Spleen (tissue), 11 donors: ENCODE measurements around the gene ATG7. TPM values are rescaled to one million over a fixed set of nuclear protein-coding genes. Genes with fewer than 3 reads are reported as not detected.

Source experiments
- DNase-seq: peaks from one replicate; pipeline ENCODE4 v3.0.0-alpha.2; 2020
- H3K27ac ChIP-seq, 8 donors: fragments of 200-600 bp; sonication (generic) in 7 of 8; 1 replicate in 4 of 8; 2 replicates in 4 of 8; pipeline versions ENCODE4 v1.5.0 to v1.8.0; 2016 to 2021; ENCODE audit warnings: inconsistent platforms in 4 of 8, mild to moderate bottlenecking in 4 of 8, moderate library complexity in 1 of 8
- H3K27me3 ChIP-seq, 7 donors: fragments of 200-600 bp; sonication (generic) in 6 of 7; replicated peaks in 1 of 7; 1 replicate in 4 of 7; 2 replicates in 3 of 7; pipeline versions ENCODE4 v1.5.0 to v1.8.0; 2016 to 2021; ENCODE audit warnings: inconsistent platforms in 3 of 7, mild to moderate bottlenecking in 1 of 7
- H3K36me3 ChIP-seq, 6 donors: fragments of 200-600 bp; sonication (generic) in 5 of 6; 1 replicate in 4 of 6; 2 replicates in 2 of 6; pipeline versions ENCODE4 v1.5.0 to v1.8.0; 2016 to 2021; ENCODE audit warnings: inconsistent platforms in 2 of 6
- H3K4me1 ChIP-seq, 6 donors: fragments of 200-600 bp; sonication (generic) in 5 of 6; 1 replicate in 3 of 6; 2 replicates in 3 of 6; pipeline versions ENCODE4 v1.5.0 to v1.8.0; 2016 to 2021; ENCODE audit warnings: inconsistent platforms in 3 of 6
- H3K4me3 ChIP-seq, 8 donors: fragments of 200-600 bp; sonication (generic) in 7 of 8; 1 replicate in 4 of 8; 2 replicates in 4 of 8; pipeline versions ENCODE4 v1.5.0 to v1.8.0; 2016 to 2021; ENCODE audit warnings: inconsistent platforms in 4 of 8, mild to moderate bottlenecking in 4 of 8, moderate library complexity in 2 of 8
- H3K9me3 ChIP-seq, 8 donors: fragments of 200-600 bp; sonication (generic) in 7 of 8; 1 replicate in 4 of 8; 2 replicates in 4 of 8; pipeline versions ENCODE4 v1.5.0 to v1.8.0; 2016 to 2021; ENCODE audit warnings: inconsistent platforms in 4 of 8
- CTCF ChIP-seq, 11 experiments: fragments of 200-600 bp in 7 of 11; fragments of 450-650 bp in 4 of 11; sonication (generic) in 4 of 11; IDR thresholded peaks in 8 of 11; conservative IDR thresholded peaks in 3 of 11; 1 replicate in 7 of 11; 2 replicates in 4 of 11; pipeline versions ENCODE4 v1.4.0 to v1.8.0; 2016 to 2021; ENCODE audit warnings: antibody characterized with exemption in 11 of 11, inconsistent platforms in 4 of 11, mild to moderate bottlenecking in 1 of 11
- POLR2A ChIP-seq, 3 donors: fragments of 450-650 bp; IDR thresholded peaks; one replicate each; pipeline ENCODE4 v1.5.1; 2017; ENCODE audit warnings: antibody characterized with exemption in 3 of 3, mild to moderate bottlenecking in 1 of 3
- POLR2AphosphoS5 ChIP-seq, 3 donors: sonication (generic); formaldehyde crosslinking; IDR thresholded peaks; one replicate each; pipeline ENCODE4 v1.5.1; 2017; ENCODE audit warnings: antibody characterized with exemption in 3 of 3
- WGBS, 5 donors: extraction: QIAGEN DNeasy Blood & Tissue Kit in 3 of 5; methylation state at CpG; one replicate each; pipeline versions ENCODE4 v1.1.5 to v1.1.7; 2013 to 2018; 5-methylcytosine and 5-hydroxymethylcytosine counted together
- intact Hi-C: fragments of 100-400 bp; cut with DNase I; formaldehyde crosslinking; loops from one replicate; pipeline ENCODE4 v1.15.0; 2023; ENCODE audit warnings: low total_unique reads
- polyA plus RNA-seq, 3 donors: library from polyadenylated mRNA; stranded (reverse); fragments of 200-250 nt; gene quantifications; one replicate each; pipeline ENCODE4 v1.2.1, GENCODE V29; 2013
- total RNA-seq, 7 donors: library from RNA; depleted of rRNA in 3 of 7; stranded (reverse); fragments of >200 nt in 3 of 7; fragmentation: NEBNext Ultra II Directional in 4 of 7; extraction: Animal tissue kit (Norgen Biotek cat#: 25700) in 4 of 7; gene quantifications; one replicate each; pipeline versions ENCODE4 v1.1.0 to v1.2.1, GENCODE V29; 2016 to 2021
- donor health status: healthy with polysubstance abuse.
- donor health status: DM: no; HTN: no; CAD: no; lungs with moderate emphysema.
- donor health status: DM: no; HTN: no; CAD: no.
- donor health status: Bipolar disorder and iron deficiency.
- donor health status: healthy.
- donor health status: DM: no; HTN: no; CAD: no.
- donor health status: DM: yes; HTN: yes; CAD: no.

ATG7 gene
- total and polyA plus RNA-seq, 10 donors, result 7.5 to 114 (median 77.1) TPM

- intact Hi-C loops, result no loop called here
- WGBS, 5 donors, result 95 to 98% (median 97%) methylated on average over 20 of the region's 20 CpGs
- no peaks in the 10 kb centered on the region for H3K9me3 ChIP-seq
- H3K4me3 ChIP-seq, result no peak overlapping the region
- TF ChIP-seq CTCF (IDR thresholded peaks at IDR 0.05 in 8 of 11, conservative IDR thresholded peaks at IDR 0.05 in 3 of 11), result no peak
- no peak for TF ChIP-seq POLR2A (IDR thresholded peaks at IDR 0.05)
- TF ChIP-seq POLR2AphosphoS5 (IDR thresholded peaks at IDR 0.05), result peak in 2 of 3 donors; percentile 20 to 39
- H3K4me1 ChIP-seq, result peaks cover 0 to 55% (median 26%) of the 10 kb centered on the region in 6 donors
- H3K27ac ChIP-seq, result no peak overlapping the region
- H3K27me3 ChIP-seq, result no peaks in the 10 kb centered on the region
- peaks cover 0 to 85% (median 33%) of the 10 kb centered on the region in 6 donors for H3K36me3 ChIP-seq
- DNase-seq, result no peak
These were observed 294.3 kb downstream of the ATG7 start for GRCh38 chr3:11566478-11566877.

GRCh38 chr3:11566916-11567315, 294.7 kb downstream of the ATG7 start:
- H3K27me3 ChIP-seq, result no peaks in the 10 kb centered on the region
- no peaks in the 10 kb centered on the region for H3K9me3 ChIP-seq
- TF ChIP-seq POLR2AphosphoS5 (IDR thresholded peaks at IDR 0.05) (peak in 1 of 3 donors; percentile 40), POLR2A (IDR thresholded peaks at IDR 0.05) (no peak)
- intact Hi-C loops, result no loop called here
- no peak overlapping the region for H3K27ac ChIP-seq
- DNase-seq, result no peak
- no peak overlapping the region for H3K4me3 ChIP-seq
- 90 to 94% (median 93%) methylated on average over 16 to 17 of the region's 17 CpGs for WGBS, 5 donors
- peaks cover 0 to 53% (median 27%) of the 10 kb centered on the region in 6 donors for H3K4me1 ChIP-seq
- H3K36me3 ChIP-seq, result peaks cover 0 to 80% (median 33%) of the 10 kb centered on the region in 6 donors

- H3K36me3 ChIP-seq, result peaks cover 0 to 77% (median 29%) of the 10 kb centered on the region in 6 donors
- H3K27ac ChIP-seq, result peak overlapping the region in 3 of 8 donors; percentile 47 to 70 (median 62)
- H3K4me1 ChIP-seq, result peaks cover 0 to 45% (median 25%) of the 10 kb centered on the region in 6 donors
- no peak for TF ChIP-seq CTCF (IDR thresholded peaks at IDR 0.05 in 8 of 11, conservative IDR thresholded peaks at IDR 0.05 in 3 of 11)
- peak in 1 of 3 donors; percentile 28 for TF ChIP-seq POLR2AphosphoS5 (IDR thresholded peaks at IDR 0.05)
- intact Hi-C loops, result no loop called here
- no peak overlapping the region for H3K4me3 ChIP-seq
- no peaks in the 10 kb centered on the region for H3K9me3 ChIP-seq
- WGBS, 5 donors, result 87 to 94% (median 92%) methylated on average over 13 to 27 of the region's 27 CpGs
- no peaks in the 10 kb centered on the region for H3K27me3 ChIP-seq
- no peak for DNase-seq
These were observed 295.6 kb downstream of the ATG7 start for GRCh38 chr3:11567516-11568467.

GRCh38 chr3:11568503-11569155, 296.4 kb downstream of the ATG7 start:
- intact Hi-C loops, result no loop called here
- Histone ChIP-seq H3K4me3 (no peak overlapping the region), H3K36me3 (peaks cover 0 to 75% (median 23%) of the 10 kb centered on the region in 6 donors), H3K9me3 (no peaks in the 10 kb centered on the region), H3K27ac (peak overlapping the region in 5 of 8 donors; percentile 43 to 70 (median 47)), H3K4me1 (peaks cover 0 to 40% (median 25%) of the 10 kb centered on the region in 6 donors), H3K27me3 (no peaks in the 10 kb centered on the region)
- TF ChIP-seq POLR2A (IDR thresholded peaks at IDR 0.05), result no peak
- TF ChIP-seq POLR2AphosphoS5 (IDR thresholded peaks at IDR 0.05), result peak in 1 of 3 donors; percentile 51
- DNase-seq, result no peak
- 73 to 93% (median 82%) methylated on average over 29 of the region's 29 CpGs for WGBS, 5 donors
